GM18499 (cell line): Measurements from ENCODE around the gene ZNF184.

ENCODE experiments used
- ATAC-seq: cut with Tn5 transposase; IDR thresholded peaks from one replicate; pipeline ENCODE4 v1.9.1; 2021; ENCODE audit warnings: moderate number of reproducible peaks; ENCODE audit not compliant: insufficient read depth, unreplicated experiment

ZNF184 gene

DNA sequence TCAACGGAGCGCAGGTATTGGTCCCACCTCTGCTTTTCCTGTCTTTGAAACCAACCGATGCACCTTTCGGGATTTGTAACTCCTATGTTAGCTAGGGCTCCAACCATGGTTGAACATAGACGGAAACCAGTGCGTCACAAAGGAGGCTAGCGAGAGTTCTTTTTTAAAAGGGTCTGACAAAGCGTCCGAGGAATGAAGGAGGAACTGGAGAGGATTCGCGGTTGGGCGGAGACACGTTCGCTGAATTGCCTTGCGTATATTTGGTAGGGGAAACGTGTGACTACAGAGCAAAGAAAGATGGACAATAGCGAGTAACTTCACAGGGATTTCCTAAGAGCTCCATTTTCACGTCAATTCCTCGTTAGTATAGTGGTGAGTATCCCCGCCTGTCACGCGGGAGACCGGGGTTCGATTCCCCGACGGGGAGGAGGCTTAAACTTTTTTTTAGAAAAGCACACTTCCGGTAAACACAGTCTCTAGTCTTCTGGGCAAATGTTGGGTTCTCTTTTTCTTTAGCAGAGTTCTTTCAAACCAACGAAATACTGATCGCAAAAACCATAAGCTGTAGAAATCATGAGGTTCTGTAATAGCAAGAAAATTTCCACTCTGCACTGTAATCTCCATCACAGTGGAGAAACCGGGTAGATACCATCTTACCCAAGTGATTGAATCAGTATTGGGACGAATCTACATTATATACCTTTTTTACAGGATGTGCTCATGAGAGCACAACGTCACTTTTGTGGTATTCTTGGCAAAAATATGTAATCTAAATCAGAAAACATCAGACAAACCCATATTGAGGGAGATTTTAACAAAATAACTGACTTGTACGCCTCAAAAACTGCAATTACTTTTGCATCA, 6.6 kb upstream of the ZNF184 start:
- peak; percentile 52 for ATAC-seq

DNA sequence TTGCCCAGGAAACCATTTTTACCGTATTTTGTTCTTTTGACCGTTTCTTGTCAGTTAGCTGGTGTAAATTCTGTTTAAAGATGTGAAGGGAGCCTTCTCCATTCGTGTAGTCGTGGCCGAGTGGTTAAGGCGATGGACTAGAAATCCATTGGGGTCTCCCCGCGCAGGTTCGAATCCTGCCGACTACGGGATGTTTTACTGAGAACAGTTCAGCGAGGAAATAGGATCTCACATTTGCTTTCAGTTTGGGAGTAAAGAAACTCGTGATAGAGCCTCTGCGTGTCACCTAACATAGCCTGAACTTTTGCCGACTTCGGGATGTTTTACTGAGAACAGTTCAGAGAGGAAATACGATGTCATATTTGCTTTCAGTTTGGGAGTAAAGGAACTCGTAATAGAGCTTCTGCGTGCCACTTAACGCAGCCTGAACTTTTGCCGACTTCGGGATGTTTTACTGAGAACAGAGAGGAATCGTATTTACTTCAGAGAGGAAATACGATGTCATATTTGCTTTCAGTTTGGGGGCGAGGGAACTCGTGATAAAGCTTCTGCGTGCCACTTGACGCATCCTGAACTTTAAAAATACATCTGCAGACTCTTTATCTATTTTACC, 5.9 kb upstream of the ZNF184 start:
- ATAC-seq = peak; percentile 51

GRCh38 chr6:27478141-27478705, 5.3 kb upstream of the ZNF184 start:
- ATAC-seq = no peak

DNA sequence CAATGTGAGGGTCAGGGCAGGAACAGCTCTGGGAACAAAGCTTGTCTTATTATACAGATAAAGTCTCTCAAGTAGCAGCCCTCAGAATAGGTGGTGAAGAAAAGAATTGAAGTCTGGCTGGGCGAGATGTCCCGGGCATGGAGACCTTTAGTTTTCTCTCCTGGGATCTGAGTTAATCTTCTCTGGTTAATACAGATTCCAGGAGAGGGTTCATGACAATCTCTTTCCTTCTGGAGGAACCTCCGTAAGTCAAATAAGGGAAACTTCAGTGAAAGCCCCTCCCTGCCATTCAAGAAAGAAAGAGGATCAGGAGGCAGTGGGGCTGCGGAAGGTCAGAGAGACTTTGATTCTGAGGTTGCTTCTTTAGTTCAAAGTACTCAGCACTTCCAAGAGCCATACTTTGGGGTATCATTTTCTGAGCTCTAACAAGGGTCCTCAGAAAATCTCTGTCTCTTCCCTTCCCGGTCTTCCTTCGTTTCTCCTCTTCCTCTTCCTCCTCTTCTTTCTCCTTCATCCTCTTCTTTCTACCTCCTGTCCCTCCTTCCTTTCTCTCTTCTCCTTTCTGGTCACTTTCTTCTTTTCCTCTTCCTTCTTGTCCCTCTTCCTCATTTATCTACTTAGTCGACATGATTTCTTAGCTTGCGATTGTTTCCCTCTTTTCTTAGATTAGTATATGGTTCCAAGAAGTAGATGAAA, 4.6 kb upstream of the ZNF184 start:
- no peak for ATAC-seq

GRCh38 chr6:27476090-27476489, 3.2 kb upstream of the ZNF184 start:
- no peak for ATAC-seq

DNA sequence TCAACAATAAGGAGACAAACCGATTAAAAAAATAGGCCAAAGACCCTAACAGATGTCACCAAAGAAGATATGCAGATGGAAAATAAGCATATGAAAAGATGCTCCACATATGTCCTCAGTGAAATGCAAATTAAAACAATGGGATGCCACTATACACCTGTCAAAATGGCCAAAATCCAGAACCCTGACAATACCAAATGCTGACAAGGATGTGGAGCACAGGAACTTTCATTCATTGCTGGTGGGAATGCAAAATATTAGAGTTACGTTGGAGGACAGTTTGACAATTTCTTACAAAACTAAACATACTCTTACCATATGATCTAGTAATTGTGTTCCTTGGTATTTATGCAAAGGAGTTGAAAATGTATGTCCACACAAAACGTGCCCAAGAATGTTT, 1.8 kb upstream of the ZNF184 start:
- ATAC-seq = no peak

DNA sequence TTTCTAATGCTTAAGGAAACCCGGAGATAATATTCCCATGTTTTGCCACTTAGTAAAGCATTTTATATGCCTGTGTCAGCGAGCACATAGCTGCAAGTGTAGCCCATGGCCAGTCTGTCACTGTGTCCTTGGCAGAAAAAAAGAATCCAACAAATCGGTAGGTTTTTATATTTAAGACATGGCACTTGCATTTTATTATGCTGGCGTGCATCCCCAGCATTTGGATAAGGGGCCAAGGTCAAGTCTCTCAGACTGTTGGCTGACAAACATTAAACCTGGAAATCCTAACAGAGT, 1.2 kb upstream of the ZNF184 start:
- ATAC-seq = no peak

GRCh38 chr6:27472182-27472616, 706 bp downstream of the ZNF184 start:
- ATAC-seq = peak; percentile 31

DNA sequence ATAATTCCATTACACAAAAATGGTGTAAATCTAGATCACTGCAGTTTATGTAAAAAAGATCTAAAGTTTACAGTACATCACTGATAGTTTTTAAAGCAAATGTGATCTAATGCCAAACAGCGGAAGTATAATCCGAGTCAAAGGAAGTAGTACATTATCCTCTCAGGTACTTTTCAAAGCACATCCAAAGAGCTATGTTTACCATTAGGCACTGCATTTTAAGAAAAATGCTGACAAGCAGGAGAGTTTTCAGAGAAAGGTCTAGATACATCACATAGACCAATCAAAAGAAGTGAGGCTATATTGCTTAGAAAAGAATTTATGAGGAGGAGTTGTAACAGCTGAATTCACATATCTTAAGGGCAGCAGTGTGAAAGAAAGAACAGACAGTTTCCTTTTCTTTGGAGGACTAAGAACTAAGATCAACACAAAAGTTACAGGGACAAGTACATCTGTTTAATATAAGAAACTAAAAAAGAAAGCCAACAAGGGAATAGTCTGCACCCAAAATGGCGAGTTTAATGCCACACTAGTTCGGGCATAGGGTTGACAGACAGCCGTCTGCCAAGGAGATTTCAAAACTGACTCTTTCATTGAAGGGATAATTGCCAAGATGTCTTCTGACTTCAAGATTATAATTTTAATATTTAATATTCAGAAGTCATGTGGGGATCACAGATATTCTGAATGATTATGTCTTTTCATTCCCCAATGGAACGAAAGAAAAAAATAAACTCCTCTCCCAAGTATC, 1.4 kb downstream of the ZNF184 start:
- ATAC-seq = no peak

- ATAC-seq = no peak
Measured at GRCh38 chr6:27470023-27470422, 2.9 kb downstream of the ZNF184 start.

GRCh38 chr6:27468334-27468733, 4.6 kb downstream of the ZNF184 start:
- no peak for ATAC-seq

DNA sequence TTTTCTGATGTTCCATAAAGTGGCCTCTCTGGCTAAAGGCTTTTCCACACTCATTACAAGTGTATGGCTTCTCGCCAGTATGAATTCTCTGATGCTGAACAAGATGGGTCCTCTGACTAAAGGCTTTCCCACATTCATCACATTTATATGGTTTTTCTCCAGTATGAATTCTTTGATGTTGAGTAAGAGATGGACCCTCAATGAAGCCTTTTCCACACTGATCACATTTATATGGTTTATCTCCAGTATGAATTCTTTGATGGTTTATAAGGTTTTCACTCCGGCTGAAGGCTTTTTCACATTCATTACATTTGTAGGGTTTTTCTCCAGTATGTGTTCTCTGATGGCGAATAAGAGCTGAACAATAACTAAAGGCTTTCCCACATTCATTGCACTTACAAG, 20.4 kb downstream of the ZNF184 start:
- no peak for ATAC-seq

DNA sequence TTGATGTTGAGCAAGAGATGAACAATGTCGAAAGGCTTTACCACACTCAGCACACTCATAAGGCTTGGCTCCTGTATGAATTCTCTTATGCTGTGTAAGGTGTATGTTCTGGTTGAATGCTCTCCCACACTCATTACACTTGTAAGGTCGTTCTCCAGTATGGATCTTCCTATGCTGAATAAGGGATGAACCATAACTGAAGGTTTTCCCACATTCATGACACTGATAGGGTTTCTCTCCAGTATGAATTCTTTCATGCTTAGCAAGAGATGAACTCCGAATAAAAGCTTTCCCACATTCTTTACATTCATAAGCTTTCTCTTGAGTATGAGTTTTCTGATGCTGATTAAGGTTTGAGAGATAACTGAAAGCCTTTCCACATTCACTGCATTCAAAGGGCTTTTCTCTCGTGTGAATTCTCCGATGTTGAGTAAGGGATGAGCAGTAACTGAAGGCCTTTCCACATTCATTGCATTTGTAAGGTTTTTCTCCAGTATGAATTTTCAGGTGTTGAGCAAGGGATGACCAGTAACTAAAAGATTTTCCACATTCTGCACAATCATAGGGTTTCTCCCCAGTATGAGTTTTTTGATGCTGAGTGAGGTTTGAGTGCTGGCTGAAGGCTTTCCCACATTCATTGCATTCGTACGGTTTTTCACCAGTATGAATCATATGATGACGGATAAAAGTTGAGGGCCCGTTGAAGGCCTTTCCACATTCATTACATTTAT, 21.1 kb downstream of the ZNF184 start:
- ATAC-seq = no peak

- no peak for ATAC-seq
Measured at GRCh38 chr6:27448456-27448855, 24.4 kb downstream of the ZNF184 start.

DNA sequence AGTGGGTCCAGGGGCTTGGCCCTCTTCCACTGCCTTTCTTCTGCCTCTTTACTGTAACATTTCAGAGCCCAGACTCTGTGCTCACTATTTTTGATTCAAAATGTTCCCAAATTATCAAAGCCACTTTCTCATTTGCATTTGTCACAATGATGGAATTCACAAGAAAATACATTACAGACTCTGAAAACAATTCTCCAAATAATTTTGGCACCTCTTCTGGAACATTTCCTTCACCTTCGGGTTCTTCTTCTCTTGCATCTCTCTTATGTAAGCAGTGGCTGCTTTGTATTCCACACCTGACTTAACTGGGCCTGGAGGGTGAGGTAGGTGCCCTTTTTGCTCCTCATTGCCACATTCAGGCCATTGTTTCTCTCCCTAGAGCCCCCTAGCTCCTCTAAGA, 30.0 kb downstream of the ZNF184 start:
- ATAC-seq = no peak

- ATAC-seq = no peak
Measured at GRCh38 chr6:27441001-27441400, 31.9 kb downstream of the ZNF184 start.

DNA sequence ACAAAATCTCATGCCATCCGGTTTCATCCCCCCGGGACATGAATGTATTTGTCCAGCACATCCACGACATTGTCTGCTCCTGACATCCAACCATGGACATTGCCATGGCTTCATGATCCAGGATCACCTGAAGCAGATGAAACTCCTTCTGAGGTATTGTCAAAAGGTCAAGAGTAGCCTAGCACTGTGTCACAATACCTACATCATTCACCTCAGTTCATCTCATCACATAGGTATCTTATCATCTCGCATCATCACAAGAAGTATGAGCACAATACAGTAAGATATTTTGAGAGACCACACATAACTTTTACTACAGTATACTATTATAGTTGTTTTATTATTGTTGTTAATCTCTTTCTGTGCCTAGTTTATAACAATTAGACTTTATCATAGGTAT, 33.5 kb downstream of the ZNF184 start:
- ATAC-seq = no peak

- no peak for ATAC-seq
Measured at GRCh38 chr6:27433714-27434113, 39.2 kb downstream of the ZNF184 start.

- ATAC-seq = no peak
Measured at GRCh38 chr6:27428966-27429365, 43.9 kb downstream of the ZNF184 start.

DNA sequence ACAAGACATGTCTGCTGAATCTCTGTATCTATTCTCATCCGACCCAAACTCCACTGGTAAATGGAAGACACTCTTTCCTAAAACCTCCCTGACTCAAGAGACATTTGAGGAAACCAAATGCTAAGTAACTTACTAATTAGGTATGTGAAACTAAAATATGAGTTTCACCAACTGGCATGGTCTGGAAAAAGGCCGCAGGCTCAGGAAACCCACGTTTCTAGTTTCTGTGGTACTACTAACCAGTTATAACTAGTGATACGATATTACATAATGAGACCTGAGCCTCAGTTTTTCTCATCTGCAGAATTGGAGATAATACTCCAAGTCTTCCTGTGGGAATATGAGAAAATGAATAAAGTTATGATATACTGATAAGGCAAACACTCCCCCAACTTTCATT, 44.4 kb downstream of the ZNF184 start:
- ATAC-seq = no peak
